SK-N-SH treated with all-trans-retinoic acid at 6 μM for 48 hours (cell line): ENCODE data around the gene CCDC88C.

Experiments
- ATAC-seq: fragments of 200-7000 bp; cut with Tn5 transposase; 3 replicates; pipeline ENCODE4 v1.9.1; 2020; ENCODE audit warnings: mild to moderate bottlenecking, moderate library complexity
- BACH2 ChIP-seq: fragments of 250-450 bp; sonication (Bioruptor Pico); IDR thresholded peaks from 2 replicates; pipeline ENCODE4 v1.9.0; 2021; ENCODE audit warnings: mild to moderate bottlenecking, borderline replicate concordance
- CSDC2 ChIP-seq: fragments of 250-450 bp; sonication (Bioruptor Pico); IDR thresholded peaks from 2 replicates; pipeline ENCODE4 v1.5.0; 2020; ENCODE audit warnings: mild to moderate bottlenecking, moderate library complexity
- CSRNP3 ChIP-seq: fragments of 250-450 bp; sonication (Bioruptor Pico); IDR thresholded peaks from 2 replicates; pipeline ENCODE4 v1.5.1; 2021; ENCODE audit warnings: mild to moderate bottlenecking, moderate library complexity
- ESRRG ChIP-seq: fragments of 250-450 bp; sonication (Bioruptor Pico); IDR thresholded peaks from 2 replicates; pipeline ENCODE4 v1.6.1; 2021; ENCODE audit warnings: mild to moderate bottlenecking
- GLIS3 ChIP-seq: fragments of 250-450 bp; sonication (Bioruptor Pico); IDR thresholded peaks from 2 replicates; pipeline ENCODE4 v1.5.0; 2020; ENCODE audit warnings: mild to moderate bottlenecking, moderate library complexity
- PATZ1 ChIP-seq: fragments of 250-450 bp; sonication (Bioruptor Pico); IDR thresholded peaks from 2 replicates; pipeline ENCODE4 v1.8.0; 2020; ENCODE audit warnings: mild to moderate bottlenecking, moderate library complexity, borderline replicate concordance
- POU6F1 ChIP-seq: fragments of 250-450 bp; sonication (Bioruptor Pico); IDR thresholded peaks from 2 replicates; pipeline ENCODE4 v1.8.0; 2021; ENCODE audit warnings: low read depth, mild to moderate bottlenecking, moderate library complexity, borderline replicate concordance
- RARB ChIP-seq: fragments of 250-450 bp; sonication (Bioruptor Pico); IDR thresholded peaks from 2 replicates; pipeline ENCODE4 v1.8.0; 2021; ENCODE audit warnings: mild to moderate bottlenecking, moderate library complexity
- SNAI2 ChIP-seq: fragments of 250-450 bp; sonication (Bioruptor Pico); IDR thresholded peaks from 2 replicates; pipeline ENCODE4 v1.5.0; 2020; ENCODE audit warnings: mild to moderate bottlenecking, moderate library complexity
- TOX ChIP-seq: fragments of 250-450 bp; sonication (Bioruptor Pico); IDR thresholded peaks from 2 replicates; pipeline ENCODE4 v1.8.0; 2021; ENCODE audit warnings: mild to moderate bottlenecking, moderate library complexity, borderline replicate concordance
- TSHZ2 ChIP-seq: fragments of 250-450 bp; sonication (Bioruptor Pico); IDR thresholded peaks from 2 replicates; pipeline ENCODE4 v1.5.0; 2020; ENCODE audit warnings: mild to moderate bottlenecking, moderate library complexity
- ZC3H10 ChIP-seq: fragments of 250-450 bp; sonication (Bioruptor Pico); IDR thresholded peaks from 2 replicates; pipeline ENCODE4 v1.5.1; 2021; ENCODE audit warnings: mild to moderate bottlenecking, moderate library complexity
- ZFP3 ChIP-seq: fragments of 250-450 bp; sonication (Bioruptor Pico); IDR thresholded peaks from 2 replicates; pipeline ENCODE4 v1.5.0; 2020; ENCODE audit warnings: mild to moderate bottlenecking, moderate library complexity
- ZFP30 ChIP-seq: fragments of 450-650 bp; formaldehyde crosslinking; IDR thresholded peaks from 2 replicates; pipeline ENCODE4 v1.5.0; 2022; ENCODE audit warnings: mild to moderate bottlenecking, moderate library complexity
- ZNF565 ChIP-seq: fragments of 450-650 bp; formaldehyde crosslinking; conservative IDR thresholded peaks from 2 replicates; pipeline ENCODE4 v1.5.0; 2020; ENCODE audit warnings: low read depth, mild to moderate bottlenecking, moderate library complexity
- ZNF70 ChIP-seq: fragments of 450-650 bp; formaldehyde crosslinking; IDR thresholded peaks from 2 replicates; pipeline ENCODE4 v1.5.0; 2020; ENCODE audit warnings: mild to moderate bottlenecking, moderate library complexity

CCDC88C gene

GRCh38 chr14:91318911-91319310, 98.7 kb downstream of the CCDC88C start:
- TF ChIP-seq ZNF565 (CRISPR knock-in tag), result no peak
- ATAC-seq, result no peak

DNA sequence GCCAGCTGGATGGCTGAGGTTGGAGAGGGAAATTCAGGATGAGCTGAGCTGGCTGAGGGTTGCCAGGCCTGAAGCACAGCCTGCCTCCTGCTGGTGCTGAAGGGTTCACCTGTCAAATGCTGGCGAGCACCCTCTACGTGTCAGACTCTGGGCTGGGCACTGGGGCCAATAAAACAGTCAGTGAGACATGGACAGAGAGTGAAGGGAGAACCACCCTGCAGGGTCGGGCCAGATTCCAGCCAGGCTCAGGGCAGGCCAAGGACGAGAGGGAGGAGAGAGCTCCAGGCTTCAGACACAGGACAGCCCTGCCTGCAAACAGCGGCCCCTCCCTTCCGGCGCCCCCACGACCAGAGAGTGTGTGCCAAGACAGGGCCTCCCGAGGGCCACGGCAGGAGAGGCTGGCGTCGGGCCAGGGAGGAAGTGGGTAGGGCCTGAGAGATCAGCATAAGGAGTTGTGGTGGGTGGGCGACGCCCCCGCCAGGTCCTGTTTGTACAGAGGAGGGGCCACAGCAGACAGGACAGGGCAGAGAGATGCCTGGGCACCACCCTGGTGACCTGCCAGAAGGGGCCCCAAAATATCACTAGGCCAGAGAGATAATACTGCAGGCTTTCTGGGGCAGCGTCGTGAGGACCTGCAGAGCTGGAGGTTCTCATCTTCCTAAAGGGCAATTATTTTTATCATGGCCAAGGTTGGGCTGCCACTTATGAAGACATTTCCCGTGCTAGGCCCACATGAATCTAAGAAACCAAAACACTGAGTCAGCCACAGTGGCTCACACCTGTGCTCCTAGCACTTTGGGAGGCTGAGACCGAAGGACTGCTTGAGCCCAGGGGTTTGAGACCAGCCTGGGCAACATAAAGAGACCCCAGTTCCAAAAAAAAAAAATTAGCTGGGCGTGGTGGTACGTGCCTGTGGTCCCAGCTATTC, 100.0 kb downstream of the CCDC88C start:
- TF ChIP-seq POU6F1 (CRISPR knock-in tag) (no peak), ZFP30 (CRISPR knock-in tag) (no peak), SNAI2 (no peak), CSDC2 (CRISPR knock-in tag) (no peak), ZNF565 (CRISPR knock-in tag) (no peak), ZNF70 (no peak), ZC3H10 (CRISPR knock-in tag) (no peak), CSRNP3 (CRISPR knock-in tag) (no peak), BACH2 (no peak), ESRRG (CRISPR knock-in tag) (no peak), GLIS3 (CRISPR knock-in tag) (no peak)
- peak; percentile 23; the same call in 1 of the 3 replicates for ATAC-seq

- no peak for ATAC-seq
- no peak for TF ChIP-seq RARB (CRISPR knock-in tag)
- no peak for TF ChIP-seq ZFP30 (CRISPR knock-in tag)
- no peak for TF ChIP-seq CSRNP3 (CRISPR knock-in tag)
- TF ChIP-seq BACH2, result no peak
- TF ChIP-seq TOX (CRISPR knock-in tag), result no peak
- TF ChIP-seq TSHZ2 (CRISPR knock-in tag), result no peak
- no peak for TF ChIP-seq ZNF565 (CRISPR knock-in tag)
- no peak for TF ChIP-seq POU6F1 (CRISPR knock-in tag)
- no peak for TF ChIP-seq ZFP3 (CRISPR knock-in tag)
- no peak for TF ChIP-seq ZC3H10 (CRISPR knock-in tag)
- no peak for TF ChIP-seq PATZ1 (CRISPR knock-in tag)
- TF ChIP-seq ZNF70, result no peak
These were observed 100.9 kb downstream of the CCDC88C start for GRCh38 chr14:91316761-91317160.
